GM21786 (cell line): Measurements from ENCODE around the gene TMEM150C.
"Not testable (repeated sequence)": the region's sequence is repeated elsewhere in the genome, so short reads cannot be mapped to it uniquely, and the experiment has no call there.

Source experiments
- ATAC-seq: cut with Tn5 transposase; IDR thresholded peaks from one replicate; pipeline ENCODE4 v1.9.1; 2021; ENCODE audit not compliant: unreplicated experiment

Gene TMEM150C

DNA sequence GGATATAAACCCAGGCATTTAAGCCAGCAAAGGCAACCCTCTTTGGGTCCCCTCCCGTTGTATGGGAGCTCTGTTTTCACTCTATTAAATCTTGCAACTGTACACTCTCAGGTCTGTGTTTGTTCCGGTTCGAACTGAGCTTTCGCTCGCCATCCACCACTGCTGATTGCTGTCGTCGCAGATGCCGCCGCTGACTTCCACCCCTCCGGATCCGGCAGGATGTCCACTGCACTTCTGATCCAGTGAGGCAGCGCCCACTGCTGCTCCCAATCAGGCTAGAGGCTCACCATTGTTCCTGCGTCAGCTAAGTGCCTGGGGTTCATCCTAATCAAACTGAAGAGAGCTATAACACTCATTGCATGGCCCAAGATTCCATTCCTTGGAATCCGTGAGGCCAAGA is 82.2 kb downstream of the TMEM150C start:
- no peak for ATAC-seq

DNA sequence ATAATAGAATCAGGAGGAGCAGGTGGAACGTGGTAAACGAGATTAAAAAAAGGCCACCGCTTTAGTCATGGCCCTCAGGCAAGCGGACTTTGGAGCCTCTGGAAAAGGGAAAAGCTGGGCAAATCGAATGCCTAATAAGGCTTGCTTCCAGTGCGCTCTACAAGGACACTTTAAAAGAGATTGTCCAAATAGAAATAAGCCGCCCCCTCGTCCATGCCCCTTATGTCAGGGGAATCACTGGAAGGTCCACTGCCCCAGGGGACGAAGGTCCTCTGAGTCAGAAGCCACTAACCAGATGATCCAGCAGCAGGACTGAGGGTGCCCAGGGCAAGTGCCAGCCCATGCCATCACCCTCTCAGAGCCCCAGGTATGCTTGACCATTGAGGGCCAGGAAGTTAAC is 84.3 kb downstream of the TMEM150C start:
- not testable (repeated sequence) for ATAC-seq

- not testable (repeated sequence) for ATAC-seq
Observed at GRCh38 chr4:82475931-82476330, 85.9 kb downstream of the TMEM150C start.

DNA sequence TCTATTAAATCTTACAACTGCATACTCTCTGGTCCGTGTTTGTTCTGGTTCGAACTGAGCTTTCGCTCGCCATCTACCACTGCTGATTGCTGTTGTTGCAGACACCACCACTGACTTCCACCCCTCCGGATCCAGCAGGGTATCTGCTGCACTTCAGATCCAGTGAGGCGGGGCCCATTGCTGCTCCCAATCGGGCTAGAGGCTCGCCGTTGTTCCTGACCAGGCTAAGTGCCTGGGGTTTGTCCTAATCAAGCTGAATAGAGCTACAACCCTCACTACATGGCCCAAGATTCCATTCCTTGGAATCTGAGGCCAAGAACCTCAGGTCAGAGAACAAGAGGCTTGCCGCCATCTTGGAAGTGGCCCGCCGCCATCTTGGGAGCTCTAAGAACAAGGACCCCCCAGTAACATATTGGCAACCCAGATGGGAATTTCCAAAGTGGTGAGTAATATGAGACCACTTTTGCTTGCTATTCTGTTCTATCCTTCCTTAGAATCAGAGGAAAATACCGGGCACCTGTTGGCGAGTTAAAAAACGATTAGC is 88.1 kb downstream of the TMEM150C start:
- no peak for ATAC-seq

DNA sequence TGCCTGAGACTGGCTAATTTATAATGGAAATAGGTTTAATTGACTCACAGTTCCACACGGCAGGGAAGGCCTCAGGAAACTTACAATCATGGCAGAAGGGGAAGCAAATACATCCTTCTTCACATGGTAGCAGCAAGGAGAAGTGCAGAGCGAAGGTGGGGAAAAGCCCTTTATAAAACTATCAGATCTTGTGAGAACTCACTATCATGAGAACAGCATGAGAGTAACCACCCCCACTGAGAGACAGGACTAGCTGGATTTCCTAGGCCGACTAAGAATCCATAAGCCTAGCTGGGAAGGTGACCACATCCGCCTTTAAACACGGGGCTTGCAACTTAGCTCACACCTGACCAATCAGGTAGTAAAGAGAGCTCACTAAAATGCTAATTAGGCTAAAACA is 88.7 kb downstream of the TMEM150C start:
- ATAC-seq, result not testable (repeated sequence)

DNA sequence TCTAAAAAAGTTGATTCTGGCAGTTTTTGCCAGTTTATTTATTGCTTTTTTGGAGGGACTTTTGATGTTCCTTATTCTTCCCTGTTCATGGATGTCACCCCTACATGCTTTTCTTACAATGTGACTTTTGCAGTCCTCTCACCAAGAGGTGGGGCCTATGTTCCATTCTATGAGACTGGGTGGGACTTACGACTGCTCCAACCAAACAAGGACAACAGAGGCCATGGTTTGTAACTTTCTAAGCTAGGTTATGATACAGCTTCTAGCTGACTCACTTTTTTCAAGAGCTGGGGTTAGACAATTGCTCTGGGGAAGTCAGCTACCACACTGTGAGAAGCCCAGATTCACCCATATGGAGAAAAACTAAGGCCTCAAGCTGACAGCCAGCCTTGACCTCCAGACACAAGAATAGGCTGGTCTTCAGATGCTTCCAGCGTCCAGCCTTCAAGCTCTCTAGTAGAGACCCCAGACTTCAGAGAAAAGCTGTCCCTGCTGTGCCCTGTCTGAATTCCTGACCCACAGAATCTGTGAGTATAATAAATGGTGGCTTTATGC is 91.9 kb downstream of the TMEM150C start:
- no peak for ATAC-seq

DNA sequence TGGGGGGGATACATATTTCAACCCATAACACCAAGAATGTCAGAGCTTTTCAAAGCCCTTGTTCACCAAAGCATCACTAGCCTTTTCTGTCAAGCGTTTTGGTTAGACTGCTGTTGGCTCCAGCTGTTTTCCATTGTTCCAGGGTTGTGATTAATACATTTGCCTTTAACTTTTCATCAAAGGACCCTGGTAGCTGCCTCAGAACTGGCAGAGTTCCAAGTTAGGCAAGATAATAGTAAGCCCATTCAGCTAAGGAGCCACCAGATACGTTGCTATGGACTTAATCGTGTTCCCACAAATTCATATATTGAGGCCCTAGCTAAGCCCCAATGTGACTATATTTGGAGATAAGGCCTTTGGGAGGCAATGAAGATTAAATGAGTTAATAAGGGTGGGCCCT is 94.3 kb downstream of the TMEM150C start:
- no peak for ATAC-seq

GRCh38 chr4:82463221-82463620 is 98.6 kb downstream of the TMEM150C start:
- no peak for ATAC-seq

DNA sequence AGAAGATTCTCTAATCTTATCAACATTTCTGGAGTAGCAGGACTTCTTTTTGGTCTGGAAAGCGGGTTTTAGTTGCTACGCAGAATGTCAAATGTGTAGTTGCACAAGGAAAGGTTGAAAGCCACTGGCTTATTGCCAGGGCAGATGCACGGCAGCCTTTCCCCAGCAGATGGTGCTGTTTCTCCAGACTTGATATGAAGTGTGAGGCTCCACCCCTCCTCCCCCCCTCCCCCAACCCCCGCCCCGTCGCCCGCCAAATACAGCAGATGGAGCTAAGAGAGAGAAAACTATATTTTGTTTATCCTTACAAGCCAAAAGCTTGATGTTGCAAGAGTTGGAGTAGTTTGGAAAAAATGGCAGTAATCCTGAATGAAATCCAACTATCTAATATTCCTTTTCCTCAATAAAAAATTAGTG is 99.4 kb downstream of the TMEM150C start:
- ATAC-seq, result peak; percentile 79

GRCh38 chr4:82461710-82462109 is 100.1 kb downstream of the TMEM150C start:
- ATAC-seq, result no peak

GRCh38 chr4:82458729-82459128 is 103.1 kb downstream of the TMEM150C start:
- no peak for ATAC-seq

DNA sequence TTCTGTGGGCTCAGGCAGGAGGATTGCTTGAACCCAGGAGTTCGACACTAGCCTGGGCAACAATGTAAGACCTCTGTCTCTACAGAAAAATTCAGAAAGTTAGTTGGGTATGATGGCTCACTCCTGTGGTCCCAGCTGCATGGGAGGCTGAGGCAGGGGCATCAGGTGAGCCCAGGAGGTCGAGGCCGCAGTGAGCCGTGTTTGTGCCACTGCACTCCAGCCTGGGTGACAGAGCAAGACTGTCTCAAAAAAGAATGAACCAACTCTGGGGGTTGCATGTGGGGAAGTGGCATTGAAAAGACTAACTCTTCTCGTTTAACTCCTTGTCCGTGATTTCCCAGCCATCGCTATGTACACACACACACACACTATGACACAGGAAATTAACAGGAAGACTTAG is 104.5 kb downstream of the TMEM150C start:
- no peak for ATAC-seq

DNA sequence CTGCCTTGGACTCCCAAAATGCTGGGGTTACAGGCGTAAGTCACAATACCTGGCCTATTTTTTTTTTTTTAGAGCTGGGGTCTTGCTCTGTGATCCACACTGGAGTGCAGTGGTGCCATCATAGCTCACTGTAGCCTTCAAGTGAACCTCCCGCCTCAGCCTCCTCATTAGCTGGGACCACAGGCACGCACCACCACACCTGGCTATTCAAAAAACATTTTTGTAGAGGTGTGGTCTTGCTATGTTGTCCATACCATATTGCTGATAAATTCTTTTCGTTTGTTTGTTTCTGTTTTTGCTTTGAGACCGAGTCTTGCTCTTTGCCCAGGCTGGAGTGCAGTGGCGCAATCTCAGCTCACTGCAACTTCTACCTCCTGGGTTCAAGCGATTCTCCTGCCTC is 109.8 kb downstream of the TMEM150C start:
- ATAC-seq, result no peak

- ATAC-seq, result no peak
Observed at GRCh38 chr4:82450966-82451755, 110.6 kb downstream of the TMEM150C start.

- no peak for ATAC-seq
Observed at GRCh38 chr4:82447886-82448285, 113.9 kb downstream of the TMEM150C start.

GRCh38 chr4:82439088-82439487 is 122.7 kb downstream of the TMEM150C start:
- no peak for ATAC-seq

DNA sequence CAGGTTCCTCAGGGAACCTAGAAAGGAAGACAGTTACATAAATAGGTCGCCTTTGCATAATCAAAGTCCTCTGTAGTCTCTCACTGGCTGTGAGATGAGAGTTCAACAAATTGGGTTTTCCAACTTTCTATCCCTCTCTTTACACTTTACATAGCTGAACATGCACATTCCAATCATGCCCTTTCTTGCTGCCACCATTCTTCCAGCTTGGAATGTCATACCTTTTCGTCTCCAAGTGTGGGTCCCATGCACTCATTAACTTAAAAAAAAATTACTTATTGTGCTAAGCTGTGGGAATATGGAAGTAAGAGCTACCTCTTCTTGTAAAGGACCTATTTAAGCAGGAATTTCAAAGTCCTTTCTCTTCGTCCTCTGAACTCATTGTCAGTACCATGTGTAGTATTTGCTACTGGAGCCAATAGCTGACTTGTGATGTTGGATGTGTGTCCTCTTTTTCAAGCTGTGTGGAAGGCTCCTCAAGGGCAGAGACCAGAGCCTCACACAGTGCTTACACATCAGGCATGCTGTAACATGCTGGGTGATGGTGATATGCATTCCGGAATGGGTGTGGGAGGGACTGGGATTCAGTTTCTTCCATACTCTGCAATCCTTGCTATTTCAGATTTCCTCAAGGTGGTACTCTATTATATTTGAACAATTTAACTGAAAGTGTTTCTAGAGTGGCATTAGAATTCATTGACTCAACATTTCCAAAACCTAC is 124.3 kb downstream of the TMEM150C start:
- no peak for ATAC-seq

DNA sequence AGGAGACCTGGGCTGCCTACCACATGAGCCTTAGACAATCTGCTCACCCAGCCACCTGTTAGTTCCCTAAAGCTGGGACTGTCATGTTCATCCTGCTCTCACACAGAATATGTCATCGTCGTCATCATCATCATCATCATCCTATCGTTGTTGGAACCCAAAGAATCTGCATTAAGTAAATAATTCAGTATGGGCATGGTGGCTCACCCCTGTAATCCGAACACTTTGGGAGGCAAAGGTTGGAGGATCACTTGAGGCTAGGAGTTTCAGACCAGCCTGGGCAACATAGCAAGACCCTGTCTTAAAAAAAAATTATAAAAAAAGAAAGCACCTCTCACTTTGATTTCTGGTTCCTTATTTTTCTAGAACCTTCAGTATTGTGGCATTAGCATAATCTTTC is 125.0 kb downstream of the TMEM150C start:
- ATAC-seq, result no peak

GRCh38 chr4:82436130-82436529 is 125.7 kb downstream of the TMEM150C start:
- ATAC-seq, result no peak

DNA sequence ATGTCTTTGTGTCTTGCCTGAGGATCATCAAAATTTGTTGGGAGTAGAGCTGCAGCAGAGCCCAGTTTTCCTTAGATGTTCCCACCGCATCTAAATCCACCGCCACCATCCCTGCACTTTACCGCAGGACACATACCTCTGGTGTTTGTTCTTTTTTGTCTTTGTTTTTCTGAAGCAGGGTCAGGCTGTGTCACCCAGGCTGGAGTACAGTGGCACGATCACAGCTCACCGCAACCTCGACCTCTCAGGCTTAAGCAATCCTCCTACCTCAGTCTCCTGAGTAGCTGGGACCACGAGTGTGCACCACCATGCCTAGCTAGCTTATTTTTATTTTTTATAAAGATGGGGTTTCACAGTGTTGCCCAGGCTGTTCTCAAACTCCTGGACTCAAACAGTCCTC is 126.8 kb downstream of the TMEM150C start:
- no peak for ATAC-seq

DNA sequence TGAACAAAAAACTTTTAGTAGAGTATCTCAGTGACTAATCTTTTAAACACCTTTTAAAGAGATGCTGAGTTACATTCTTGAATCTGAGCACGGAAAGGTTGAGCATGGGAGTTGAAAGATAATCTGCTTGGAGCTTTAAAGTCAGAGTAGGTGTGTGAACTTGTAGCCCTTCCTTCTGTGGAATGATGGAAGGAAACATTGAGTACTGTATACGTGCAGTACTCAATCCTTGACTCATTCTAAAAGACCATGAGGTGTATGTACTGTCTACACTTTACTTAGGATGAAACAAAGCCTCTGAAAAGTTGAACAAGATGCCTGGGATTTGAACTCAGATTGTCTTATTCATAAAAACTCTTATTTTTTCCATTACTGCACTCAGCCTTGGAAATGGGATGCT is 128.0 kb downstream of the TMEM150C start:
- no peak for ATAC-seq
